HepG2 (cell line): ENCODE measurements around the gene CNTRL. TPM values are rescaled to one million over a fixed set of nuclear protein-coding genes. Genes with fewer than 3 reads are reported as not detected.

Experiments
- ARNT2 ChIP-seq: sonication (generic); formaldehyde crosslinking; IDR thresholded peaks from 2 replicates; pipeline ENCODE4 v1.8.0; 2022; ENCODE audit warnings: mild to moderate bottlenecking, low read depth, missing genetic modification reagents, moderate library complexity
- DMAP1 ChIP-seq: IDR thresholded peaks from 2 replicates; pipeline ENCODE4 v1.6.1; 2016
- EZH2 ChIP-seq: conservative IDR thresholded peaks from 2 replicates; pipeline ENCODE4 v1.6.1; 2012; ENCODE audit warnings: mild to moderate bottlenecking, low read depth, low read length, moderate library complexity
- HOXA3 ChIP-seq: sonication (generic); formaldehyde crosslinking; IDR thresholded peaks from 2 replicates; pipeline ENCODE4 v1.5.0; 2020; ENCODE audit warnings: missing genetic modification reagents
- KLF9 ChIP-seq: IDR thresholded peaks from 2 replicates; pipeline ENCODE4 v1.6.1; 2016; ENCODE audit warnings: low read depth
- MAFF ChIP-seq: IDR thresholded peaks from 2 replicates; pipeline ENCODE4 v1.6.1; 2011; ENCODE audit warnings: low read depth, low read length, improper control_type of control experiment
- NONO ChIP-seq, 2 experiments: fragments of 450-650 bp in 1 of 2; sonication (generic) in 1 of 2; formaldehyde crosslinking in 1 of 2; IDR thresholded peaks in 1 of 2; conservative IDR thresholded peaks in 1 of 2; 2 replicates each; pipeline versions ENCODE4 v1.6.1 to v1.8.0; 2017 to 2022; ENCODE audit warnings: mild to moderate bottlenecking in 1 of 2, missing genetic modification reagents in 1 of 2, moderate library complexity in 1 of 2
- RBM22 ChIP-seq: fragments of 200-400 bp; formaldehyde crosslinking; optimal IDR thresholded peaks from 2 replicates; pipeline ENCODE3; 2017; ENCODE audit warnings: mild to moderate bottlenecking, low read length, moderate library complexity
- SIN3A ChIP-seq: IDR thresholded peaks from 2 replicates; pipeline ENCODE4 v1.6.1; 2011; ENCODE audit warnings: low read depth, mild to moderate bottlenecking, control low read depth, low read length, borderline replicate concordance
- SOX5 ChIP-seq: IDR thresholded peaks from 2 replicates; pipeline ENCODE4 v1.6.1; 2016; ENCODE audit warnings: borderline replicate concordance
- SSRP1 ChIP-seq: IDR thresholded peaks from 2 replicates; pipeline ENCODE4 v1.6.1; 2016; ENCODE audit warnings: control low read depth
- TBX2 ChIP-seq: sonication (generic); formaldehyde crosslinking; IDR thresholded peaks from 2 replicates; pipeline ENCODE4 v1.5.0; 2020; ENCODE audit warnings: missing genetic modification reagents, mild to moderate bottlenecking, borderline replicate concordance
- TCF7L2 ChIP-seq: IDR thresholded peaks from 2 replicates; pipeline ENCODE4 v1.6.1; 2011; ENCODE audit warnings: mild to moderate bottlenecking, low read depth, low read length, moderate library complexity
- XRCC5 ChIP-seq: fragments of 200-400 bp; formaldehyde crosslinking; optimal IDR thresholded peaks from 2 replicates; pipeline ENCODE3; 2017; ENCODE audit warnings: mild to moderate bottlenecking, low read length
- YEATS4 ChIP-seq: sonication (generic); formaldehyde crosslinking; IDR thresholded peaks from 2 replicates; pipeline ENCODE4 v1.4.0; 2020; ENCODE audit warnings: missing genetic modification reagents, borderline replicate concordance
- ZNF160 ChIP-seq: sonication (generic); formaldehyde crosslinking; IDR thresholded peaks from 2 replicates; pipeline ENCODE4 v1.8.0; 2022; ENCODE audit warnings: mild to moderate bottlenecking, inconsistent platforms, missing genetic modification reagents
- ZNF629 ChIP-seq: sonication (generic); formaldehyde crosslinking; conservative IDR thresholded peaks from 2 replicates; pipeline ENCODE4 v1.5.0; 2020; ENCODE audit warnings: missing genetic modification reagents
- polyA plus RNA-seq, 8 experiments: library from polyadenylated mRNA; depleted of rRNA in 3 of 8; stranded (reverse) in 7 of 8; unstranded in 1 of 8; fragments of >200 nt; fragmentation: Illumina TruSeq in 4 of 8; extraction: Trizol in 4 of 8; gene quantifications; 2 replicates each; pipeline versions ENCODE4 v1.2.1 to v1.2.3, GENCODE V29; 2011 to 2016; ENCODE audit warnings: low read depth in 4 of 8, missing spikeins in 1 of 8, mixed read lengths in 1 of 8; ENCODE audit not compliant: insufficient read depth in 1 of 8
- total RNA-seq, 5 experiments: library from RNA; depleted of rRNA; stranded (reverse); fragments of >200 nt; fragmentation: Illumina TruSeq; extraction: Trizol; gene quantifications; 2 replicates each; pipeline ENCODE4 v1.2.3, GENCODE V29; 2016; ENCODE audit warnings: low read depth in 1 of 5
- TF ChIP-seq, protein P1 (sequence below): sonication (generic); formaldehyde crosslinking; IDR thresholded peaks from 2 replicates; pipeline ENCODE4 v1.5.0; 2020; ENCODE audit warnings: missing genetic modification reagents
- TF ChIP-seq, protein P2 (sequence below): sonication (generic); formaldehyde crosslinking; IDR thresholded peaks from 2 replicates; pipeline ENCODE4 v1.4.0; 2020; ENCODE audit warnings: mild to moderate bottlenecking, missing genetic modification reagents
- TF ChIP-seq, protein P3 (sequence below): sonication (generic); formaldehyde crosslinking; IDR thresholded peaks from 2 replicates; pipeline ENCODE4 v1.4.0; 2020; ENCODE audit warnings: missing genetic modification reagents
- TF ChIP-seq, protein P4 (sequence below): IDR thresholded peaks from 2 replicates; pipeline ENCODE4 v1.6.1; 2016; ENCODE audit warnings: low read depth

Gene CNTRL
- total and polyA plus RNA-seq, 2 of the 13 experiments (the other 11 are each of a cell fraction or from before 2014, with no cell fraction given): 7.5 to 11.8 TPM

DNA sequence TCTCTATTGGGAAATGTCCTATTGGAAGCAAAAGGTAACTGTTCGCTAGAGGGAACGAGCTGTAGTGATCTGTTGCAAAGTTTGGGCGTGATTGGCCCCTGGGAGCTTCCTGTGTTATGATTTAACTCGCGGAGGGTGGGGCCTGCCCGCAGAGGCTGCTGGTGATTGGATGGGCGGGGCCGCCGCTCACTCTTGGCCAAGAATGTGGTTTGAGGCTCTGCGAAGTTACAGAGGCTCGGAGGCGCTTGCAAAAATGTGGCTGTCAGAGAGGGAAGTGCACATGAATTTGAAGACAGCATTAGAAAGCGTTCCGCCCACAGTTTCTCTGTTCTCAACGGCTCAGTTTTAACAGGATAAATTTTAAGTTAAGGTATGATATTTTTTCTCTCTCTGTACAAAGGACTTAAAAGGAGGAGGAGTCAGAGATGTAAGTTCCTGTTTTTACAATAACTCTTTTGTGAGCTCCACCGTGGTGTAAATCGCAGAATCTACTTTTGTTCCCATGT lies 46.9 kb downstream of the CNTRL start (continued):
- TF ChIP-seq NONO (IDR thresholded peaks at IDR 0.05): no peak
- TF ChIP-seq NONO (CRISPR knock-in tag; conservative IDR thresholded peaks at IDR 0.05): no peak
- TF ChIP-seq HOXA3: peak; percentile 60; the same call in 1 of the 2 replicates
- TF ChIP-seq ZNF160 (CRISPR knock-in tag): no peak
- no peak for TF ChIP-seq ZNF629 (CRISPR knock-in tag)
- TF ChIP-seq, protein P1, sequence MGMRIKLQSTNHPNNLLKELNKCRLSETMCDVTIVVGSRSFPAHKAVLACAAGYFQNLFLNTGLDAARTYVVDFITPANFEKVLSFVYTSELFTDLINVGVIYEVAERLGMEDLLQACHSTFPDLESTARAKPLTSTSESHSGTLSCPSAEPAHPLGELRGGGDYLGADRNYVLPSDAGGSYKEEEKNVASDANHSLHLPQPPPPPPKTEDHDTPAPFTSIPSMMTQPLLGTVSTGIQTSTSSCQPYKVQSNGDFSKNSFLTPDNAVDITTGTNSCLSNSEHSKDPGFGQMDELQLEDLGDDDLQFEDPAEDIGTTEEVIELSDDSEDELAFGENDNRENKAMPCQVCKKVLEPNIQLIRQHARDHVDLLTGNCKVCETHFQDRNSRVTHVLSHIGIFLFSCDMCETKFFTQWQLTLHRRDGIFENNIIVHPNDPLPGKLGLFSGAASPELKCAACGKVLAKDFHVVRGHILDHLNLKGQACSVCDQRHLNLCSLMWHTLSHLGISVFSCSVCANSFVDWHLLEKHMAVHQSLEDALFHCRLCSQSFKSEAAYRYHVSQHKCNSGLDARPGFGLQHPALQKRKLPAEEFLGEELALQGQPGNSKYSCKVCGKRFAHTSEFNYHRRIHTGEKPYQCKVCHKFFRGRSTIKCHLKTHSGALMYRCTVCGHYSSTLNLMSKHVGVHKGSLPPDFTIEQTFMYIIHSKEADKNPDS (CRISPR knock-in tag): no peak
- TF ChIP-seq MAFF: no peak
- peak; percentile 82 for TF ChIP-seq XRCC5
- TF ChIP-seq, protein P2, sequence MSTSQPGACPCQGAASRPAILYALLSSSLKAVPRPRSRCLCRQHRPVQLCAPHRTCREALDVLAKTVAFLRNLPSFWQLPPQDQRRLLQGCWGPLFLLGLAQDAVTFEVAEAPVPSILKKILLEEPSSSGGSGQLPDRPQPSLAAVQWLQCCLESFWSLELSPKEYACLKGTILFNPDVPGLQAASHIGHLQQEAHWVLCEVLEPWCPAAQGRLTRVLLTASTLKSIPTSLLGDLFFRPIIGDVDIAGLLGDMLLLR (CRISPR knock-in tag): no peak
- TF ChIP-seq RBM22: no peak
- TF ChIP-seq YEATS4 (CRISPR knock-in tag): peak; percentile 81; the same call in 1 of the 2 replicates
- no peak for TF ChIP-seq TCF7L2
- peak; percentile 35; the same call in 1 of the 2 replicates for TF ChIP-seq ARNT2
- no peak for TF ChIP-seq EZH2
- TF ChIP-seq SIN3A: peak; percentile 82; the same call in 1 of the 2 replicates
- no peak for TF ChIP-seq SSRP1 (CRISPR knock-in tag)
- TF ChIP-seq, protein P3, sequence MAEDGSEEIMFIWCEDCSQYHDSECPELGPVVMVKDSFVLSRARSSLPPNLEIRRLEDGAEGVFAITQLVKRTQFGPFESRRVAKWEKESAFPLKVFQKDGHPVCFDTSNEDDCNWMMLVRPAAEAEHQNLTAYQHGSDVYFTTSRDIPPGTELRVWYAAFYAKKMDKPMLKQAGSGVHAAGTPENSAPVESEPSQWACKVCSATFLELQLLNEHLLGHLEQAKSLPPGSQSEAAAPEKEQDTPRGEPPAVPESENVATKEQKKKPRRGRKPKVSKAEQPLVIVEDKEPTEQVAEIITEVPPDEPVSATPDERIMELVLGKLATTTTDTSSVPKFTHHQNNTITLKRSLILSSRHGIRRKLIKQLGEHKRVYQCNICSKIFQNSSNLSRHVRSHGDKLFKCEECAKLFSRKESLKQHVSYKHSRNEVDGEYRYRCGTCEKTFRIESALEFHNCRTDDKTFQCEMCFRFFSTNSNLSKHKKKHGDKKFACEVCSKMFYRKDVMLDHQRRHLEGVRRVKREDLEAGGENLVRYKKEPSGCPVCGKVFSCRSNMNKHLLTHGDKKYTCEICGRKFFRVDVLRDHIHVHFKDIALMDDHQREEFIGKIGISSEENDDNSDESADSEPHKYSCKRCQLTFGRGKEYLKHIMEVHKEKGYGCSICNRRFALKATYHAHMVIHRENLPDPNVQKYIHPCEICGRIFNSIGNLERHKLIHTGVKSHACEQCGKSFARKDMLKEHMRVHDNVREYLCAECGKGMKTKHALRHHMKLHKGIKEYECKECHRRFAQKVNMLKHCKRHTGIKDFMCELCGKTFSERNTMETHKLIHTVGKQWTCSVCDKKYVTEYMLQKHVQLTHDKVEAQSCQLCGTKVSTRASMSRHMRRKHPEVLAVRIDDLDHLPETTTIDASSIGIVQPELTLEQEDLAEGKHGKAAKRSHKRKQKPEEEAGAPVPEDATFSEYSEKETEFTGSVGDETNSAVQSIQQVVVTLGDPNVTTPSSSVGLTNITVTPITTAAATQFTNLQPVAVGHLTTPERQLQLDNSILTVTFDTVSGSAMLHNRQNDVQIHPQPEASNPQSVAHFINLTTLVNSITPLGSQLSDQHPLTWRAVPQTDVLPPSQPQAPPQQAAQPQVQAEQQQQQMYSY (CRISPR knock-in tag): 0 out of 2 replicates have a peak, but pooled peaks have one; percentile 23
- TF ChIP-seq DMAP1 (CRISPR knock-in tag): no peak
- 0 out of 2 replicates have a peak, but pooled peaks have one; percentile 36 for TF ChIP-seq KLF9 (CRISPR knock-in tag)
- peak; percentile 51; the same call in 1 of the 2 replicates for TF ChIP-seq TBX2
- TF ChIP-seq SOX5 (CRISPR knock-in tag): peak; percentile 44; the same call in 1 of the 2 replicates
- TF ChIP-seq, protein P4, sequence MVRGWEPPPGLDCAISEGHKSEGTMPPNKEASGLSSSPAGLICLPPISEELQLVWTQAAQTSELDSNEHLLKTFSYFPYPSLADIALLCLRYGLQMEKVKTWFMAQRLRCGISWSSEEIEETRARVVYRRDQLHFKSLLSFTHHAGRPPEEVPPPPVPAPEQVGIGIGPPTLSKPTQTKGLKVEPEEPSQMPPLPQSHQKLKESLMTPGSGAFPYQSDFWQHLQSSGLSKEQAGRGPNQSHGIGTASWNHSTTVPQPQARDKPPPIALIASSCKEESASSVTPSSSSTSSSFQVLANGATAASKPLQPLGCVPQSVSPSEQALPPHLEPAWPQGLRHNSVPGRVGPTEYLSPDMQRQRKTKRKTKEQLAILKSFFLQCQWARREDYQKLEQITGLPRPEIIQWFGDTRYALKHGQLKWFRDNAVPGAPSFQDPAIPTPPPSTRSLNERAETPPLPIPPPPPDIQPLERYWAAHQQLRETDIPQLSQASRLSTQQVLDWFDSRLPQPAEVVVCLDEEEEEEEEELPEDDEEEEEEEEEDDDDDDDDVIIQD (CRISPR knock-in tag): peak; percentile 97
